Trophoblast cell (in vitro differentiated cells and primary cell): ENCODE measurements around the gene ATG4B.

Experiments used
- DNase-seq, 2 donors: peaks; one replicate each; pipeline ENCODE4 v3.0.0-alpha.2; 2016
- H2AFZ ChIP-seq: 2 replicates; pipeline ENCODE4 v1.6.1; 2013; ENCODE audit warnings: low read length, moderate library complexity, mild to moderate bottlenecking; ENCODE audit not compliant: insufficient read depth, poor library complexity
- H2AK5ac ChIP-seq: 2 replicates; pipeline ENCODE4 v1.6.1; 2013; ENCODE audit warnings: mild to moderate bottlenecking, low read length
- H2BK120ac ChIP-seq: 2 replicates; pipeline ENCODE4 v1.6.1; 2013; ENCODE audit warnings: low read length, mild to moderate bottlenecking, moderate library complexity; ENCODE audit not compliant: insufficient read depth, poor library complexity
- H2BK12ac ChIP-seq: 2 replicates; pipeline ENCODE4 v1.6.1; 2013; ENCODE audit warnings: mild to moderate bottlenecking, low read length, moderate library complexity
- H2BK5ac ChIP-seq: 2 replicates; pipeline ENCODE4 v1.6.1; 2013; ENCODE audit warnings: low read length, low read depth, moderate library complexity, mild to moderate bottlenecking; ENCODE audit not compliant: poor library complexity
- H3K14ac ChIP-seq: 2 replicates; pipeline ENCODE4 v1.6.1; 2013; ENCODE audit warnings: mild to moderate bottlenecking, low read length
- H3K18ac ChIP-seq: 2 replicates; pipeline ENCODE4 v1.6.1; 2013; ENCODE audit warnings: mild to moderate bottlenecking, low read length
- H3K23ac ChIP-seq: 2 replicates; pipeline ENCODE4 v1.6.1; 2013; ENCODE audit warnings: low read length
- H3K27ac ChIP-seq: 2 replicates; pipeline ENCODE4 v1.5.1; 2013; ENCODE audit warnings: low read depth, mild to moderate bottlenecking, inconsistent platforms, low read length, moderate library complexity
- H3K27me3 ChIP-seq: 2 replicates; pipeline ENCODE4 v1.6.1; 2013; ENCODE audit warnings: inconsistent platforms, mild to moderate bottlenecking, low read length, moderate library complexity; ENCODE audit not compliant: insufficient read depth
- H3K36me3 ChIP-seq, 2 experiments: 1 replicate in 1 of 2; 2 replicates in 1 of 2; pipeline ENCODE4 v1.6.1; 2013; ENCODE audit warnings: low read length in 2 of 2, mild to moderate bottlenecking in 2 of 2, moderate library complexity in 1 of 2; ENCODE audit not compliant: insufficient read depth in 2 of 2, control insufficient read depth in 1 of 2
- H3K4ac ChIP-seq: 2 replicates; pipeline ENCODE4 v1.6.1; 2013; ENCODE audit warnings: low read depth, mild to moderate bottlenecking, low read length, moderate library complexity
- H3K4me1 ChIP-seq, 2 experiments: 1 replicate in 1 of 2; 2 replicates in 1 of 2; pipeline ENCODE4 v1.6.1; 2013; ENCODE audit warnings: low read length in 2 of 2, mild to moderate bottlenecking in 2 of 2, moderate library complexity in 1 of 2; ENCODE audit not compliant: insufficient read depth in 2 of 2, control insufficient read depth in 1 of 2
- H3K4me2 ChIP-seq: 2 replicates; pipeline ENCODE4 v1.6.1; 2013; ENCODE audit warnings: inconsistent platforms, mild to moderate bottlenecking, low read length, moderate library complexity
- H3K4me3 ChIP-seq: 2 replicates; pipeline ENCODE4 v1.5.1; 2013; ENCODE audit warnings: mild to moderate bottlenecking, low read depth, low read length, inconsistent platforms
- H3K79me1 ChIP-seq: one replicate; pipeline ENCODE4 v1.6.1; 2013; ENCODE audit warnings: low read length
- H3K79me2 ChIP-seq: 2 replicates; pipeline ENCODE4 v1.6.1; 2013; ENCODE audit warnings: low read length, mild to moderate bottlenecking; ENCODE audit not compliant: control insufficient read depth, insufficient read depth, poor library complexity
- H3K9ac ChIP-seq: 2 replicates; pipeline ENCODE4 v1.6.1; 2013; ENCODE audit warnings: mild to moderate bottlenecking, low read length
- H3K9me3 ChIP-seq: 2 replicates; pipeline ENCODE4 v1.6.1; 2013; ENCODE audit warnings: low read depth, mild to moderate bottlenecking, control low read depth, inconsistent platforms, low read length; ENCODE audit not compliant: insufficient read depth
- H4K12ac ChIP-seq: 2 replicates; pipeline ENCODE4 v1.6.1; 2013; ENCODE audit warnings: low read depth, mild to moderate bottlenecking, low read length, moderate library complexity
- H4K8ac ChIP-seq: 2 replicates; pipeline ENCODE4 v1.6.1; 2013; ENCODE audit warnings: low read depth, mild to moderate bottlenecking, low read length, moderate library complexity
- H4K91ac ChIP-seq: one replicate; pipeline ENCODE4 v1.6.1; 2013; ENCODE audit warnings: low read depth, mild to moderate bottlenecking, low read length, moderate library complexity
- WGBS: extraction: QIAGEN DNeasy Blood & Tissue Kit; methylation state at CpG from one replicate; pipeline ENCODE4 v1.1.7; 2013; ENCODE audit warnings: missing lambda C conversion rate; ENCODE audit not compliant: insufficient read length, insufficient coverage; ENCODE audit errors: extremely low coverage; 5-methylcytosine and 5-hydroxymethylcytosine counted together

Gene ATG4B

DNA sequence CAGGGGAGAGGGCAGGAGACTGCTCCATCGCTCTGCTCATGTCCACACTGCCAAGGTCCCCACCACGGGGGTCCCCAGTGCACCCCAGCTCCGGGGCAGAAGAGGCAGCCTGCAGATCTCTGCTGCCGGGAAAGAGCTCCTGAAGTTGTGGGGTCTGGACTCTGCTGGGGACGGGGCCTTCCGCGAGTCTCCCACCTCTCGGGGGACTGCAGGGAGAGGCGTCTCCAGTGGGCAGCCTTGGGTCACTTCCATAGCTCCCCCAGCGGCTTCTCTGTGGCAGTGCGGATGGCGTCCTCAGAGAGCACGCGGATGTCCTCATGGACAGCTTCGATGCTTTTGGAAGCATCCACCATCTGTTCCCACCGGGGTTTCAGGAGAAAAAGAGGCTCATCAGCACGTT lies 38.4 kb downstream of the ATG4B start:
- Histone ChIP-seq H2BK12ac (no peak overlapping the region), H2AFZ (no peak overlapping the region), H3K79me1 (no peaks in the 10 kb centered on the region), H3K4ac (no peak overlapping the region), H3K27me3 (no peaks in the 10 kb centered on the region), H4K12ac (no peak overlapping the region), H3K9ac (no peak overlapping the region), H3K4me2 (no peak overlapping the region), H3K4me1 (no peaks in the 10 kb centered on the region), H3K9me3 (peaks cover 2% of the 10 kb centered on the region), H4K91ac (no peak overlapping the region), H3K14ac (no peak overlapping the region), H3K23ac (no peak overlapping the region), H3K18ac (no peak overlapping the region), H3K27ac (no peak overlapping the region), H3K4me3 (no peak overlapping the region), H4K8ac (no peak overlapping the region), H2BK120ac (no peak overlapping the region), H2BK5ac (no peak overlapping the region), H2AK5ac (no peak overlapping the region), H3K79me2 (no peaks in the 10 kb centered on the region), H3K36me3 (peaks cover 85 to 87% of the 10 kb centered on the region in 2 experiments)
- no peak for DNase-seq
- no CpG with 5 or more reads among the region's 17 CpGs for WGBS

DNA sequence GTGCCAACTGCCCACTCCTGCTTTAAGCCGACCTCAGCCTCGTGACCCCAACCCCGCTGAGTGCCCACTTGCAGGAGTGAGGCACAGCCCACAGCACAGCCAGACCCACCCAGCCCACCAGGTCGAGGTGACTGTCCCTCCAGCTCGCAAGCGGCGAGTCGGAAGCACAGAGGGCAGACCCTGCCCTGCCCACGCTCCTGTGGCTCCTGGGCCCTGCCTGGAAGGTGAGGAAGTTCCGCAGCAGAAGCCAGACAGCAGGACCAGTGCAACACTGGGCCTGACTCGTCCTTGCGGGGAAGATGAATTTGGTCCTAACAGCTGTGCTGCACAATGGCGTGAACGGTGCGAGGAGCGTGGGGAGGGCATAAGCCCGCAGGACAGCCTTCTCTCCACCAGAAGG lies 39.2 kb downstream of the ATG4B start:
- no peak overlapping the region for H3K4me3 ChIP-seq
- no CpG with 5 or more reads among the region's 17 CpGs for WGBS
- no peak overlapping the region for H3K9ac ChIP-seq
- no peak overlapping the region for H3K4ac ChIP-seq
- no peak overlapping the region for H4K12ac ChIP-seq
- H2AK5ac ChIP-seq, result no peak overlapping the region
- H3K79me2 ChIP-seq, result no peaks in the 10 kb centered on the region
- H2BK12ac ChIP-seq, result no peak overlapping the region
- no peaks in the 10 kb centered on the region for H3K27me3 ChIP-seq
- no peak overlapping the region for H2AFZ ChIP-seq
- H3K23ac ChIP-seq, result no peak overlapping the region
- peaks cover 83 to 87% of the 10 kb centered on the region in 2 experiments for H3K36me3 ChIP-seq
- H3K27ac ChIP-seq, result no peak overlapping the region
- H4K91ac ChIP-seq, result no peak overlapping the region
- H2BK120ac ChIP-seq, result no peak overlapping the region
- H3K4me2 ChIP-seq, result no peak overlapping the region
- no peak for DNase-seq
- no peak overlapping the region for H3K18ac ChIP-seq
- no peak overlapping the region for H4K8ac ChIP-seq
- peaks cover 0 to 3% of the 10 kb centered on the region in 2 experiments for H3K4me1 ChIP-seq
- H3K79me1 ChIP-seq, result no peaks in the 10 kb centered on the region
- H3K14ac ChIP-seq, result no peak overlapping the region
- H3K9me3 ChIP-seq, result peaks cover 2% of the 10 kb centered on the region
- H2BK5ac ChIP-seq, result no peak overlapping the region

DNA sequence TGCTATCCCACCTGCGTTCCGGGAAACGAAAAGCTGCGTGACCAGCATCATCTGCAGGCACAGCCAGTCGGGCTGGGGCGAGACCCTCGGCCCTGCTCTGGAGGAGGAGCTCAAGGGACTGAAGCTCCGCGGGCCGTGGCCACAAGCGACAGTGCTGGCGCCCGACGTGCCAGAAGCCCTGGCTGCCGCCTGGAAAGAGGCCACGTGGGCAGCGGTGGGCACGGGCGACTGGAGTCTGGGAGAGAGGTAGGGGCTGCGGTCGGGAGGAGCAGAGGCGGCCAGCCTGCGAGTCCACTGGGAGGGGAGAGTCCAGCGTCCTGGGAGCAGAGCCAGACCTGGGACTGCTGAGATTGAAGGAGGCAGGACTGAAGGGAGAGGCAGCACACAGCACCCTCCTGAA lies 39.9 kb downstream of the ATG4B start:
- H2BK120ac ChIP-seq, result no peak overlapping the region

DNA sequence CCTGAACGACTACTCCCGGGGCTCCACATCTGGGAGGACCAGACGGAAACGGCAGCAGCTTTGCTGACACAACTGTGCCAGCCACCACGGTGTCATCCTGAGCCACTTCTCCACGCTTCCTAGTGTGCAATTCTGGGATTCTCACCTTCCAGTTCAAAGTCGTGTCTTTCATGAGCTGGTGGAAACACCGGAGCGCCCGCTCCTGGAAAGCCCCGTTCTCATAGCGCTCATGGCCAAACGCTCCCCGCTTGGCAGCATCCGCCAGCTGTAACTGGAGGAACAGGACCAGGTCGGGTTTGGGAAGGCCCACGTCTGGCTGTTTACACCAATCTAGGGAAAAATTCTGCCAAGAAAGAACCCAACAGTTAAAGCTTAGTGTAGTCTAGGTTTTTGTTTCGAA lies 40.8 kb downstream of the ATG4B start:
- Histone ChIP-seq H2BK5ac (no peak overlapping the region), H3K27me3 (no peaks in the 10 kb centered on the region), H3K36me3 (peaks cover 78 to 84% of the 10 kb centered on the region in 2 experiments), H3K9me3 (no peaks in the 10 kb centered on the region), H2BK120ac (no peak overlapping the region), H2AFZ (no peak overlapping the region), H3K4me2 (no peak overlapping the region), H3K4me1 (peaks cover 0 to 3% of the 10 kb centered on the region in 2 experiments), H3K23ac (no peak overlapping the region), H4K8ac (no peak overlapping the region), H3K4me3 (no peak overlapping the region), H3K79me2 (no peaks in the 10 kb centered on the region), H3K9ac (no peak overlapping the region), H2AK5ac (no peak overlapping the region), H3K14ac (no peak overlapping the region), H3K4ac (no peak overlapping the region), H4K91ac (no peak overlapping the region), H2BK12ac (no peak overlapping the region), H4K12ac (no peak overlapping the region), H3K79me1 (no peaks in the 10 kb centered on the region), H3K18ac (no peak overlapping the region), H3K27ac (no peak overlapping the region)
- no peak for DNase-seq
- no CpG with 5 or more reads among the region's 18 CpGs for WGBS

More for the DNA sequence above, 39.9 kb downstream of the ATG4B start:
- Histone ChIP-seq H2BK5ac (no peak overlapping the region), H3K27ac (no peak overlapping the region), H3K4me1 (peaks cover 0 to 3% of the 10 kb centered on the region in 2 experiments), H3K9ac (no peak overlapping the region), H3K4ac (no peak overlapping the region), H4K91ac (no peak overlapping the region), H3K4me2 (no peak overlapping the region), H3K14ac (no peak overlapping the region), H2AK5ac (no peak overlapping the region), H4K8ac (no peak overlapping the region), H4K12ac (no peak overlapping the region), H3K4me3 (no peak overlapping the region), H3K27me3 (no peaks in the 10 kb centered on the region), H3K23ac (no peak overlapping the region), H3K18ac (no peak overlapping the region), H3K79me1 (no peaks in the 10 kb centered on the region), H3K36me3 (peaks cover 81 to 85% of the 10 kb centered on the region in 2 experiments), H2BK12ac (no peak overlapping the region), H3K9me3 (peaks cover 2% of the 10 kb centered on the region), H2AFZ (no peak overlapping the region), H3K79me2 (no peaks in the 10 kb centered on the region)
- WGBS, result no CpG with 5 or more reads among the region's 24 CpGs
- no peak for DNase-seq
